Smooth muscle cell (in vitro differentiated cells): ENCODE results near the gene CPNE7. TPM values are rescaled to one million over a fixed set of nuclear protein-coding genes. Genes with fewer than 3 reads are reported as not detected.

Experiments
- DNase-seq: peaks from one replicate; lab custom pipeline; 2025; ENCODE audit not compliant: unreplicated experiment; lab: John Stamatoyannopoulos, UW
- H2AFZ ChIP-seq: fragments of 200-600 bp; sonication (generic); 2 replicates; pipeline ENCODE4 v1.6.0; 2016; ENCODE audit warnings: antibody characterized with exemption, low read depth, mild to moderate bottlenecking
- H3F3A ChIP-seq: fragments of 200-600 bp; sonication (generic); 2 replicates; pipeline ENCODE4 v1.6.0; 2017; ENCODE audit warnings: antibody characterized with exemption, low read depth
- H3K27ac ChIP-seq: fragments of 200-600 bp; sonication (generic); 2 replicates; pipeline ENCODE4 v1.5.1; 2016; ENCODE audit warnings: low read depth, mild to moderate bottlenecking
- H3K27me3 ChIP-seq: fragments of 200-600 bp; sonication (generic); 2 replicates; pipeline ENCODE4 v1.6.1; 2016; ENCODE audit warnings: low read depth, mild to moderate bottlenecking
- H3K36me3 ChIP-seq: fragments of 200-600 bp; sonication (generic); 2 replicates; pipeline ENCODE4 v1.5.1; 2016; ENCODE audit warnings: low read depth
- H3K4me1 ChIP-seq: fragments of 200-600 bp; sonication (generic); 2 replicates; pipeline ENCODE4 v1.5.1; 2016; ENCODE audit warnings: low read depth
- H3K4me2 ChIP-seq: fragments of 200-600 bp; sonication (generic); 2 replicates; pipeline ENCODE4 v1.6.0; 2016; ENCODE audit warnings: mild to moderate bottlenecking
- H3K4me3 ChIP-seq: fragments of 200-600 bp; sonication (generic); 2 replicates; pipeline ENCODE4 v1.5.1; 2016; ENCODE audit warnings: mild to moderate bottlenecking
- H3K79me2 ChIP-seq: fragments of 200-600 bp; sonication (generic); 2 replicates; pipeline ENCODE4 v1.6.0; 2016; ENCODE audit warnings: low read depth, mild to moderate bottlenecking
- H3K9ac ChIP-seq: fragments of 200-600 bp; sonication (generic); 2 replicates; pipeline ENCODE4 v1.6.0; 2016; ENCODE audit warnings: low read depth
- H3K9me3 ChIP-seq: fragments of 200-600 bp; sonication (generic); replicated peaks from 2 replicates; pipeline ENCODE4 v1.5.1; 2016; ENCODE audit warnings: low read depth
- H4K20me1 ChIP-seq: fragments of 200-600 bp; sonication (generic); 2 replicates; pipeline ENCODE4 v1.6.0; 2016; ENCODE audit warnings: low read depth
- WGBS: methylation state at CpG from one replicate; pipeline ENCODE4 v1.1.7; 2016; ENCODE audit warnings: low lambda C conversion rate; 5-methylcytosine and 5-hydroxymethylcytosine counted together
- polyA plus RNA-seq: library from polyadenylated mRNA; unstranded; fragments of >200 nt; fragmentation: Nextera tagmentation; extraction: Ambion mirVana; gene quantifications from 2 replicates; pipeline ENCODE4 v1.2.1, GENCODE V29; 2016
- total RNA-seq: library from RNA; depleted of rRNA; stranded (reverse); fragments of >200 nt; gene quantifications from 2 replicates; pipeline ENCODE4 v1.2.3, GENCODE V29; 2014
- TF ChIP-seq, protein P1 (sequence below): fragments of 200-600 bp; sonication (generic); IDR thresholded peaks from 2 replicates; pipeline ENCODE4 v1.5.1; 2017; ENCODE audit warnings: borderline replicate concordance, mild to moderate bottlenecking, antibody characterized with exemption; ENCODE audit not compliant: insufficient read depth, poor library complexity, severe bottlenecking

The CPNE7 gene
- total and polyA plus RNA-seq, 2 experiments from 2014 or later: 0.14 to 0.58 TPM

DNA sequence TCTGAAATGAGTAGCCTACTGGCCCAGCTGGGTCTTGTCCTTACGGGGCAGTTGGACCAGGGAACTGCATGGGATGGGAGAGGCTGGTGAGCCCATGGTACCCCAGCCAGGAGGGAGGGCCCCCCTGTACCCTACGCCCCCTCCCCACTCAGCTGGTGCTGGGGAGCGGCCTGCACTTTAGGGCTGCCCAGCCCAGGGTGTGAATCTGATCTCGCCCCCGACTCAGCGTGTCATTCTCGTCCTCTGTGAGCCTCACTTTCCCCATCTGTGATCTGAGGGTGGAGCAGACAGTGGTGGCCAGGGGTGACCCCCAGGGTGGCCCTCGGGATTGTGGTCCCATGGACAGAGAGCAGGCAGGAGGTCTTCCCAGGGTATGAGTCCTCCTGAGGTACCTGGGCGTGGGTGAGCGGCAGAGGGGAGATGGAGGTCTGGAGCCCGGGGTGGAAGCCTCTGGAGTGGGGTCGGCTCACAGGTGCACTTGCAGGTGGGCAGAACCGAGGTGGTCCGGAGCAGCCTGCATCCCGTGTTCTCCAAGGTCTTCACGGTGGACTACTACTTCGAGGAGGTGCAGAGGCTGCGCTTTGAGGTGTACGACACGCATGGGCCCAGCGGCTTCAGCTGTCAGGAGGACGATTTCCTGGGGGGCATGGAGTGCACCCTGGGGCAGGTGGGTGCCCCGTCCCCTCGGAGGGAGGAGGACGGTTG lies 1.6 kb downstream of the CPNE7 start:
- H3K4me2 ChIP-seq: no peak overlapping the region

DNA sequence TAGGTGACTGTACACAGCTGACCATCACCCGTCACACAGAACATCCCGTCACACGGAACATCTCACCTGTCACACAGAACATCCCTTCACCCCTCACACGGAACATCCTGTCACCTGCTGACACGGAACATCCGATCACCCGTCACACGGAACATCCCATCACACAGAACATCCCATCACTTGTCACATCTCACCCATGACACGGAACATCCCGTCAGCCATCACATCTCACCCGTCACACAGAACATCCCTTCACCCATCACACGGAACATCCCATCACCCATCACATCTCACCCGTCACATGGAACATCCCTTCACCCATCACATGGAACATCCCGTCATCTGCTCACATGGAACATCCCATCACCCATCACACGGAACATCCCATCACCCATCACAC lies 3.8 kb downstream of the CPNE7 start:
- Histone ChIP-seq H4K20me1 (no peaks in the 10 kb centered on the region), H3K36me3 (no peaks in the 10 kb centered on the region), H3K9me3 (no peaks in the 10 kb centered on the region), H3F3A (no peaks in the 10 kb centered on the region), H3K4me3 (no peak overlapping the region), H3K4me1 (peaks cover 6% of the 10 kb centered on the region), H3K9ac (no peak overlapping the region), H3K4me2 (no peak overlapping the region), H3K27me3 (peaks cover 25% of the 10 kb centered on the region), H3K27ac (no peak overlapping the region), H3K79me2 (no peaks in the 10 kb centered on the region), H2AFZ (no peak overlapping the region)
- TF ChIP-seq, protein P1, sequence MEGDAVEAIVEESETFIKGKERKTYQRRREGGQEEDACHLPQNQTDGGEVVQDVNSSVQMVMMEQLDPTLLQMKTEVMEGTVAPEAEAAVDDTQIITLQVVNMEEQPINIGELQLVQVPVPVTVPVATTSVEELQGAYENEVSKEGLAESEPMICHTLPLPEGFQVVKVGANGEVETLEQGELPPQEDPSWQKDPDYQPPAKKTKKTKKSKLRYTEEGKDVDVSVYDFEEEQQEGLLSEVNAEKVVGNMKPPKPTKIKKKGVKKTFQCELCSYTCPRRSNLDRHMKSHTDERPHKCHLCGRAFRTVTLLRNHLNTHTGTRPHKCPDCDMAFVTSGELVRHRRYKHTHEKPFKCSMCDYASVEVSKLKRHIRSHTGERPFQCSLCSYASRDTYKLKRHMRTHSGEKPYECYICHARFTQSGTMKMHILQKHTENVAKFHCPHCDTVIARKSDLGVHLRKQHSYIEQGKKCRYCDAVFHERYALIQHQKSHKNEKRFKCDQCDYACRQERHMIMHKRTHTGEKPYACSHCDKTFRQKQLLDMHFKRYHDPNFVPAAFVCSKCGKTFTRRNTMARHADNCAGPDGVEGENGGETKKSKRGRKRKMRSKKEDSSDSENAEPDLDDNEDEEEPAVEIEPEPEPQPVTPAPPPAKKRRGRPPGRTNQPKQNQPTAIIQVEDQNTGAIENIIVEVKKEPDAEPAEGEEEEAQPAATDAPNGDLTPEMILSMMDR: no peak
- WGBS: 91% methylated on average over 15 of the region's 15 CpGs
- no peak for DNase-seq

More for the DNA sequence above, 1.6 kb downstream of the CPNE7 start:
- TF ChIP-seq, protein P1: no peak
- no peak for DNase-seq
- Histone ChIP-seq H4K20me1 (no peaks in the 10 kb centered on the region), H3K27me3 (peaks cover 25% of the 10 kb centered on the region), H3K79me2 (no peaks in the 10 kb centered on the region), H3F3A (no peaks in the 10 kb centered on the region), H3K4me3 (no peak overlapping the region), H2AFZ (no peak overlapping the region), H3K27ac (no peak overlapping the region), H3K36me3 (no peaks in the 10 kb centered on the region), H3K9me3 (no peaks in the 10 kb centered on the region), H3K9ac (no peak overlapping the region), H3K4me1 (peaks cover 6% of the 10 kb centered on the region)
- 93% methylated on average over 23 of the region's 25 CpGs for WGBS

DNA sequence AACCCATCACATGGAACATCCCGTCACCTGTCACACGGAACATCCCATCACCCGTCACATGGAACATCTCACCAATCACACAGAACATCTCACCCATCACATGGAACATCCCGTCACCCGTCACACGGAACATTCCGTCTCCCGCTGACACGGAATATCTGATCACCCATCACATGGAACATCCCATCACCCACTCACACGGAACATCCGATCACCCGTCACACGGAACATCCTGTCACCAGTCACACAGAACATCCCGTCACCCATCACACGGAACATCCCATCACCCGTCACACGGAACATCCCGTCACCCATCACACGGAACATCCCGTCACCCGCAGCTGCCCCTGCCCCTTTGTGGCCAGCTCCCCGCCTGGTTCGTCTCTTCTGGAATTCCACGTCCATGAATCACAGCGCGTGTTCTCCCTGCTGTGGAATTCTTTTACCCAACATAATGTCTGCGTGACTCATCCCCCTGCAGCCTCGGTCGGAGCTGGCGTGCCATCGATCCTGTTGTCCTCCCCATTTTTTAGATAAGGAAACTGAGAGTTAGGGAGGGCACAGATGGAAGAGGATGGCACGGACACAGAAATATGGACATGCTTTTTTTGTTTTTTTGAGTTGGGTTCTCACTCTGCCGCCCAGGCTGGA lies 5.6 kb downstream of the CPNE7 start:
- Histone ChIP-seq H3K27ac (peak overlapping the region; percentile 52), H3K4me1 (no peaks in the 10 kb centered on the region), H2AFZ (no peak overlapping the region), H4K20me1 (no peaks in the 10 kb centered on the region), H3F3A (no peaks in the 10 kb centered on the region), H3K27me3 (peaks cover 12% of the 10 kb centered on the region), H3K9ac (no peak overlapping the region), H3K9me3 (no peaks in the 10 kb centered on the region), H3K36me3 (no peaks in the 10 kb centered on the region), H3K79me2 (no peaks in the 10 kb centered on the region), H3K4me2 (no peak overlapping the region), H3K4me3 (no peak overlapping the region)
- WGBS: 45% methylated on average over 33 of the region's 33 CpGs
- peak; percentile 57 for DNase-seq
- TF ChIP-seq, protein P1: no peak
